SHP77 (cell line): Measurements from ENCODE around the gene SRSF10.
"Not testable (repeated sequence)": the region's sequence is repeated elsewhere in the genome, so short reads cannot be mapped to it uniquely, and the experiment has no call there.

Experiments
- DNase-seq, 2 experiments: peaks; one replicate each; lab custom pipeline; 2025; lab: John Stamatoyannopoulos, UW

The SRSF10 gene

GRCh38 chr1:23979881-23980727 lies at the start of gene SRSF10:
TSS of gene SRSF10 (minus strand) at chr1:23980327. CDS start at chr1:23980255, 72 bp downstream.
- DNase-seq, result peak; percentile 98

- no peak for DNase-seq
These were observed 47.8 kb upstream of the SRSF10 start for GRCh38 chr1:24027838-24028468.

- DNase-seq, result no peak
These were observed 42.6 kb upstream of the SRSF10 start for GRCh38 chr1:24022581-24023361.

- DNase-seq, result no peak
These were observed 41.5 kb upstream of the SRSF10 start for GRCh38 chr1:24021403-24022266.

- DNase-seq, result no peak
These were observed 40.3 kb upstream of the SRSF10 start for GRCh38 chr1:24020470-24020869.

- DNase-seq, result no peak
These were observed 39.9 kb upstream of the SRSF10 start for GRCh38 chr1:24020025-24020424.

- peak in 1 of 2 experiments; percentile 5 for DNase-seq
These were observed 38.8 kb upstream of the SRSF10 start for GRCh38 chr1:24018611-24019580.

GRCh38 chr1:24015221-24016210 lies 35.4 kb upstream of the SRSF10 start:
- no peak for DNase-seq

GRCh38 chr1:24012878-24013277 lies 32.8 kb upstream of the SRSF10 start:
- not testable (repeated sequence) for DNase-seq

GRCh38 chr1:24010650-24011049 lies 30.5 kb upstream of the SRSF10 start:
- no peak for DNase-seq

- no peak for DNase-seq
These were observed 29.3 kb upstream of the SRSF10 start for GRCh38 chr1:24009406-24009805.

GRCh38 chr1:24008574-24009184 lies 28.6 kb upstream of the SRSF10 start:
- not testable (repeated sequence) for DNase-seq

GRCh38 chr1:24007079-24007478 lies 27.0 kb upstream of the SRSF10 start:
- DNase-seq, result no peak

GRCh38 chr1:24005163-24005562 lies 25.0 kb upstream of the SRSF10 start:
- no peak for DNase-seq

- DNase-seq, result no peak
These were observed 24.0 kb upstream of the SRSF10 start for GRCh38 chr1:24004132-24004531.

- DNase-seq, result no peak
These were observed 23.3 kb upstream of the SRSF10 start for GRCh38 chr1:24003331-24003972.

- no peak for DNase-seq
These were observed 22.6 kb upstream of the SRSF10 start for GRCh38 chr1:24002695-24003094.

GRCh38 chr1:23999156-23999671 lies 19.1 kb upstream of the SRSF10 start:
- DNase-seq, result no peak
